ENCODE data around the gene C6orf58. TPM values are rescaled to one million over a fixed set of nuclear protein-coding genes. Genes with fewer than 3 reads are reported as not detected.

The C6orf58 gene
- total RNA-seq, 1 experiment from 2014 or later, result 0.20 TPM

DNA sequence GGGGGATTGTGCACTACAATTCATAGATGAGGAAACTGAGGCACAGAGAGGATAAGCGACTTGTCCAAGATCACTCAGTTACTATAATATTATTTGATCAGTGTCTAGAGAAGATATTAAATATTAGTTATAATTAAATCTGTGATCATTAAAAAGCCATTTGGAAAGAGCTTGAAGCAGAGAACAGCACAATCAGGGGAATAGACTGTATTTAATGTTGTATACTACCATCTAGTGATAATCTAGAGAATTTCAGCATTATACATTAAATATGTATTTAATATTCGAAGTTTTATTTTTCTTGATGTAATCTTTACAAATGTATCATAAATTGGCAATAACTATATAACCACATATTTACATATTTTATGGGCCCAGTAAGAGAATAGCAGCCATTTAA lies 37.7 kb upstream of the C6orf58 start:
- POLR2A ChIA-PET, result no interaction called here
- no peaks in the 10 kb centered on the region for H3K79me2 ChIP-seq (ENCODE audit: insufficient read depth, low read length)
- intact Hi-C loops (cut with micrococcal nuclease), result loop anchor here (1.0 to 2.0 kb wide), 3 partner anchors 74 to 352 kb away; no protein-coding TSS in a partner anchor
- H3K4me3 ChIP-seq (replicated peaks in 1 of 2; ENCODE audit: low read depth in 1 of 2, low read length in 2 of 2), result no peak overlapping the region
- BruUV-seq (replicated peaks), result no TSS peak
- H3K27me3 ChIP-seq (ENCODE audit: insufficient read depth, low read length), result no peaks in the 10 kb centered on the region
- H2AFZ ChIP-seq (ENCODE audit: low read depth, low read length, poor library complexity, severe bottlenecking), result peak overlapping the region; percentile 72
- no peaks in the 10 kb centered on the region for H3K4me1 ChIP-seq (ENCODE audit: control insufficient read depth in 1 of 2, insufficient read depth in 2 of 2, low read length in 2 of 2)
- H3K9ac ChIP-seq (ENCODE audit: low read length), result no peak overlapping the region
- ATAC-seq, result peak; percentile 61; the same call in 1 of the 2 replicates
- H3K36me3 ChIP-seq (ENCODE audit: control insufficient read depth in 1 of 2, insufficient read depth in 2 of 2, low read length in 2 of 2), result no peaks in the 10 kb centered on the region
- CTCF ChIA-PET, result interaction anchor here (1.0 to 2.9 kb wide), 13 partner anchors 9 to 354 kb away, joined by 3 to 24 read pairs (median 7); no protein-coding TSS in a partner anchor
- RAD21 ChIA-PET (ENCODE audit: low non-redundant PET in 1 of 2, low total read pairs in 2 of 2, uncharacterized antibody in 2 of 2, unreplicated experiment in 2 of 2), result interaction anchor here (0.9 to 2.2 kb wide), 4 partner anchors 10 to 349 kb away, joined by 3 to 8 read pairs (median 4); partner anchors contain the start of gene RNF146 (in 1 of the 2)
- no peak overlapping the region for H3K4me2 ChIP-seq (ENCODE audit: low read length)
- H3K9me3 ChIP-seq (ENCODE audit: control insufficient read depth in 1 of 2, insufficient read depth in 1 of 2, low read depth in 1 of 2, low read length in 2 of 2), result no peaks in the 10 kb centered on the region
- TF ChIP-seq FOSL1 (IDR thresholded peaks at IDR 0.05; ENCODE audit: low read depth), result no peak
- TF ChIP-seq, protein P1, sequence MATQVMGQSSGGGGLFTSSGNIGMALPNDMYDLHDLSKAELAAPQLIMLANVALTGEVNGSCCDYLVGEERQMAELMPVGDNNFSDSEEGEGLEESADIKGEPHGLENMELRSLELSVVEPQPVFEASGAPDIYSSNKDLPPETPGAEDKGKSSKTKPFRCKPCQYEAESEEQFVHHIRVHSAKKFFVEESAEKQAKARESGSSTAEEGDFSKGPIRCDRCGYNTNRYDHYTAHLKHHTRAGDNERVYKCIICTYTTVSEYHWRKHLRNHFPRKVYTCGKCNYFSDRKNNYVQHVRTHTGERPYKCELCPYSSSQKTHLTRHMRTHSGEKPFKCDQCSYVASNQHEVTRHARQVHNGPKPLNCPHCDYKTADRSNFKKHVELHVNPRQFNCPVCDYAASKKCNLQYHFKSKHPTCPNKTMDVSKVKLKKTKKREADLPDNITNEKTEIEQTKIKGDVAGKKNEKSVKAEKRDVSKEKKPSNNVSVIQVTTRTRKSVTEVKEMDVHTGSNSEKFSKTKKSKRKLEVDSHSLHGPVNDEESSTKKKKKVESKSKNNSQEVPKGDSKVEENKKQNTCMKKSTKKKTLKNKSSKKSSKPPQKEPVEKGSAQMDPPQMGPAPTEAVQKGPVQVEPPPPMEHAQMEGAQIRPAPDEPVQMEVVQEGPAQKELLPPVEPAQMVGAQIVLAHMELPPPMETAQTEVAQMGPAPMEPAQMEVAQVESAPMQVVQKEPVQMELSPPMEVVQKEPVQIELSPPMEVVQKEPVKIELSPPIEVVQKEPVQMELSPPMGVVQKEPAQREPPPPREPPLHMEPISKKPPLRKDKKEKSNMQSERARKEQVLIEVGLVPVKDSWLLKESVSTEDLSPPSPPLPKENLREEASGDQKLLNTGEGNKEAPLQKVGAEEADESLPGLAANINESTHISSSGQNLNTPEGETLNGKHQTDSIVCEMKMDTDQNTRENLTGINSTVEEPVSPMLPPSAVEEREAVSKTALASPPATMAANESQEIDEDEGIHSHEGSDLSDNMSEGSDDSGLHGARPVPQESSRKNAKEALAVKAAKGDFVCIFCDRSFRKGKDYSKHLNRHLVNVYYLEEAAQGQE (IDR thresholded peaks at IDR 0.05; ENCODE audit: low read depth), result no peak
- TF ChIP-seq CTCF (IDR thresholded peaks at IDR 0.05 in 2 of 3, conservative IDR thresholded peaks at IDR 0.05 in 1 of 3; ENCODE audit: borderline replicate concordance in 1 of 3, insufficient read depth in 1 of 3, low read depth in 2 of 3, low read length in 2 of 3), result peak in 2 of 3 experiments; percentile 28 to 73; a peak in 3 of 6 replicates
- TF ChIP-seq EZH2 (IDR thresholded peaks at IDR 0.05), result no peak
- peak; percentile 75 for TF ChIP-seq RAD21 (IDR thresholded peaks at IDR 0.05; ENCODE audit: low read depth)
- TF ChIP-seq EZH2phosphoT487 (IDR thresholded peaks at IDR 0.05; ENCODE audit: borderline replicate concordance), result no peak
- no peak for TF ChIP-seq EGR1 (IDR thresholded peaks at IDR 0.05; ENCODE audit: low read depth)
- TF ChIP-seq YY1 (IDR thresholded peaks at IDR 0.05; ENCODE audit: extremely low read depth, insufficient replicate concordance, low read depth, low read length), result no peak
- no peak for TF ChIP-seq ATF3 (IDR thresholded peaks at IDR 0.05)
- H4K20me1 ChIP-seq (ENCODE audit: insufficient read depth), result no peaks in the 10 kb centered on the region
- no peak for DNase-seq (ENCODE audit: low read depth, low spot score)
- no peaks in the 10 kb centered on the region for H3K9me2 ChIP-seq (ENCODE audit: insufficient read depth)
- no peak overlapping the region for H3K27ac ChIP-seq (ENCODE audit: low read depth, low read length)

All from HCT116 (cell line).